Erythroblast (primary cell): Measurements from ENCODE around the gene DENND4C.

Experiments used
- GATA1 ChIP-seq: IDR thresholded peaks from 2 replicates; pipeline ENCODE4 v1.6.1; 2011; ENCODE audit warnings: low read depth, mild to moderate bottlenecking, control low read depth, low read length, moderate library complexity
- POLR2A ChIP-seq: IDR thresholded peaks from 2 replicates; pipeline ENCODE4 v1.6.1; 2011; ENCODE audit warnings: mild to moderate bottlenecking, low read length

DNA sequence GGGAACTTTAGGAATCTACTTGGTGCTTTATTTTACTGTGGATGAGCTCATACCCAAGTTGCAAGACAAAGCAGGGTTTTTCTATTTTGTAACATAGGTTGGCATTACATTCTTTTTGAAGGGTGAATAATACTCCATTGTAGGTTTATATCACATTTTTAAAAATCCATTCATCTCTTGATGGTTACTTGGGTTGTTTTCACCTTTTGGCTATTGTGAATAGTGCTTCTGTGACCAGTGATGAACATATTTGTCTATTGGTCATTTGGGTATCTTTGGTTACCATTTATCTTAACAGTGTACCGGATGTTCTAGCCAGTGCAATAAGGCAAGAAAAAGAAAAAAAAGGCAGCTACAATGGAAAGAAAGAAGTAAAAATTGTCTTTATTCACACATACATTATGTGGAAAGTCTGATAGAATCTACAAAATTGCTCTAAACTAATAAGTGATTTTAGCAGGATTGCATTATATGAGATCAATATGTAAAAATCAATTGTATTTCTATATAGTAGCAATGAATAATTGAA, 40.0 kb downstream of the DENND4C start:
- no peak for TF ChIP-seq POLR2A
- no peak for TF ChIP-seq GATA1
